GM23248 (cell line): Measurements from ENCODE around the gene PTGR3. TPM values are rescaled to one million over a fixed set of nuclear protein-coding genes. Genes with fewer than 3 reads are reported as not detected.

ENCODE experiments used
- DNase-seq: peaks from one replicate; pipeline ENCODE4 v3.0.0-alpha.2; 2015
- H2AFZ ChIP-seq: fragments of 200-600 bp; sonication (generic); 2 replicates; pipeline ENCODE4 v1.6.1; 2016; ENCODE audit warnings: antibody characterized with exemption
- H3F3A ChIP-seq: fragments of 200-600 bp; sonication (generic); 2 replicates; pipeline ENCODE4 v1.6.1; 2016; ENCODE audit warnings: mild to moderate bottlenecking, antibody characterized with exemption, mixed run types; ENCODE audit not compliant: insufficient read depth
- H3K27ac ChIP-seq: fragments of 200-600 bp; sonication (generic); 2 replicates; pipeline ENCODE4 v1.5.1; 2016; ENCODE audit warnings: mild to moderate bottlenecking
- H3K27me3 ChIP-seq: fragments of 200-600 bp; sonication (generic); replicated peaks from 2 replicates; pipeline ENCODE4 v1.6.1; 2016; ENCODE audit warnings: mild to moderate bottlenecking; ENCODE audit not compliant: insufficient read depth
- H3K36me3 ChIP-seq: fragments of 200-600 bp; sonication (generic); 2 replicates; pipeline ENCODE4 v1.6.1; 2016; ENCODE audit warnings: low read depth, mild to moderate bottlenecking
- H3K4me1 ChIP-seq: fragments of 200-600 bp; sonication (generic); 2 replicates; pipeline ENCODE4 v1.6.1; 2016; ENCODE audit warnings: mild to moderate bottlenecking; ENCODE audit not compliant: insufficient read depth
- H3K4me2 ChIP-seq: fragments of 200-600 bp; sonication (generic); one replicate; pipeline ENCODE4 v1.6.1; 2016; ENCODE audit warnings: mild to moderate bottlenecking; ENCODE audit not compliant: unreplicated experiment
- H3K4me3 ChIP-seq: fragments of 200-600 bp; sonication (generic); 2 replicates; pipeline ENCODE4 v1.5.1; 2016; ENCODE audit warnings: mild to moderate bottlenecking
- H3K79me2 ChIP-seq: fragments of 200-600 bp; sonication (generic); 2 replicates; pipeline ENCODE4 v1.6.1; 2016; ENCODE audit warnings: mild to moderate bottlenecking; ENCODE audit not compliant: insufficient read depth
- H3K9ac ChIP-seq: fragments of 200-600 bp; sonication (generic); 2 replicates; pipeline ENCODE4 v1.6.1; 2016; ENCODE audit warnings: mild to moderate bottlenecking
- H3K9me2 ChIP-seq: fragments of 200-600 bp; sonication (generic); 2 replicates; pipeline ENCODE4 v1.6.1; 2016; ENCODE audit warnings: mixed run types, mild to moderate bottlenecking, moderate library complexity; ENCODE audit not compliant: insufficient read depth
- H3K9me3 ChIP-seq: fragments of 200-600 bp; sonication (generic); one replicate; pipeline ENCODE4 v1.6.1; 2017; ENCODE audit warnings: low read depth
- H4K20me1 ChIP-seq: fragments of 200-600 bp; sonication (generic); 2 replicates; pipeline ENCODE4 v1.6.0; 2016; ENCODE audit not compliant: insufficient read depth
- EZH2 ChIP-seq: fragments of 200-600 bp; sonication (generic); IDR thresholded peaks from 2 replicates; pipeline ENCODE4 v1.6.1; 2018; ENCODE audit warnings: antibody characterized with exemption, mild to moderate bottlenecking; ENCODE audit not compliant: insufficient read depth, poor library complexity, severe bottlenecking
- EZH2phosphoT487 ChIP-seq: fragments of 200-600 bp; sonication (generic); IDR thresholded peaks from 2 replicates; pipeline ENCODE4 v1.6.1; 2018; ENCODE audit warnings: antibody characterized with exemption, moderate library complexity, mild to moderate bottlenecking, low read depth; ENCODE audit not compliant: insufficient read depth
- whole genome bisulfite sequencing, 2 experiments: methylation state at CpG; one replicate each; pipeline ENCODE4 v1.1.6; 2015 to 2017; ENCODE audit warnings: low lambda C conversion rate in 2 of 2, low coverage in 1 of 2; ENCODE audit errors: missing lambda C conversion rate in 2 of 2; 5-methylcytosine and 5-hydroxymethylcytosine counted together
- in situ Hi-C: fragments of 300-500 bp; cut with MboI; formaldehyde crosslinking; loops from 2 replicates; pipeline ENCODE4 v1.15.0; 2020
- polyA plus RNA-seq: library from polyadenylated mRNA; unstranded; fragments of >200 nt; fragmentation: Nextera tagmentation; extraction: Ambion mirVana; gene quantifications from 2 replicates; pipeline ENCODE4 v1.2.1, GENCODE V29; 2016
- total RNA-seq: library from RNA; depleted of rRNA; stranded (reverse); fragments of >200 nt; shearing (Covaris generic); gene quantifications from 2 replicates; pipeline ENCODE4 v1.2.3, GENCODE V29; 2014

PTGR3 gene
- total and polyA plus RNA-seq, 2 experiments from 2014 or later, result 10.2 to 21.3 TPM

DNA sequence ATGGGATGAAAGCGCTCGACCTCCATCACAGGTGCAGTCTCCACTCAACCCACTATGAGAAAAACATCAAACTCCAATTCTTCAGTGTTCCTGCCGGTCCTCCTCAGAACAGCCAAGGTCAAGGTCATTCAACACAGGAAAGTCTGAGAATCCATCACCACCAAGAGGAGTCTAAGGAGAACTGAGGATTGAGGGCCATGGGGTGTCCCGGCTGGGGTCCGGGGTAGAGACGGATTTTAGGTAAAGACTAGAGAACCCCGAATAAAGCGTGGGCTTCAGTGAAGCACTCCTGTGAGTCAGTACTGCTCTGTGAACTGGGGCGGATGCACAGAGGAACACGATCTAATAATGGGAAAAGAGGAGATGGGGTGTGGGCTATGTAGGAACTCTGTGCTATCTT is 41.8 kb downstream of the PTGR3 start:
- no peak overlapping the region for H3K9ac ChIP-seq
- no peak overlapping the region for H3K27ac ChIP-seq
- H4K20me1 ChIP-seq, result no peaks in the 10 kb centered on the region
- no peak overlapping the region for H3K4me2 ChIP-seq
- H3K9me2 ChIP-seq, result no peaks in the 10 kb centered on the region
- in situ Hi-C loops, result no loop called here
- no peaks in the 10 kb centered on the region; the same call in 1 of the 2 replicates for H3K4me1 ChIP-seq
- H2AFZ ChIP-seq, result no peak overlapping the region
- H3F3A ChIP-seq, result no peaks in the 10 kb centered on the region
- no peaks in the 10 kb centered on the region for H3K36me3 ChIP-seq
- no peaks in the 10 kb centered on the region for H3K9me3 ChIP-seq
- no peak for TF ChIP-seq EZH2
- no peak for TF ChIP-seq EZH2phosphoT487
- WGBS, 2 experiments, result 90 to 92% methylated on average over 10 of the region's 10 CpGs
- H3K27me3 ChIP-seq, result peaks cover 9% of the 10 kb centered on the region
- DNase-seq, result no peak
- H3K4me3 ChIP-seq, result no peak overlapping the region
- no peaks in the 10 kb centered on the region for H3K79me2 ChIP-seq

DNA sequence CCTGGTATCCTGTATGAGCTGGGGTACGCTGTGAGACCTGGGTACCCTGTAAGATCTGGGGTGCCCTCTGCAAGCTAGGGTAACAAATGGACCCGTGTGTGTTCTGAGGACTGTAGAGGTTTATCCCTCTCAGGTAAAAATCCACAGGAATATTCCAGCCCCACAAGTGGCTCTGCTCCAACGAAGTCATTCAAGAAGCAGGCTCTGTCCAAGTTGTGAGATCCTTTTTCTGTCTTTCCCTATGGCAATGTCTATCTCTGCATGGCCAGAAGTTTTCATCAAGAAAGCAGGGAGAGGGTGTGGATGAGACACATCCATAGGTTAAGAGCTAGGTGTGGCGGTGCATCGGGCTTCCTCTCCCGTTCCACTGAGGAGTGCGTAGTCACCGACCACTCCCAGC is 43.0 kb downstream of the PTGR3 start:
- in situ Hi-C loops, result no loop called here
- Histone ChIP-seq H2AFZ (no peak overlapping the region), H3K4me1 (no peaks in the 10 kb centered on the region; the same call in 1 of the 2 replicates), H3K36me3 (no peaks in the 10 kb centered on the region), H3K27me3 (peaks cover 21% of the 10 kb centered on the region), H4K20me1 (no peaks in the 10 kb centered on the region), H3F3A (no peaks in the 10 kb centered on the region), H3K9me2 (no peaks in the 10 kb centered on the region), H3K4me2 (no peak overlapping the region), H3K9me3 (no peaks in the 10 kb centered on the region), H3K27ac (no peak overlapping the region), H3K9ac (no peak overlapping the region), H3K4me3 (no peak overlapping the region), H3K79me2 (no peaks in the 10 kb centered on the region)
- DNase-seq, result no peak
- TF ChIP-seq EZH2phosphoT487, result no peak
- no peak for TF ChIP-seq EZH2
- WGBS, 2 experiments, result 81 to 86% methylated on average over 8 of the region's 8 CpGs

DNA sequence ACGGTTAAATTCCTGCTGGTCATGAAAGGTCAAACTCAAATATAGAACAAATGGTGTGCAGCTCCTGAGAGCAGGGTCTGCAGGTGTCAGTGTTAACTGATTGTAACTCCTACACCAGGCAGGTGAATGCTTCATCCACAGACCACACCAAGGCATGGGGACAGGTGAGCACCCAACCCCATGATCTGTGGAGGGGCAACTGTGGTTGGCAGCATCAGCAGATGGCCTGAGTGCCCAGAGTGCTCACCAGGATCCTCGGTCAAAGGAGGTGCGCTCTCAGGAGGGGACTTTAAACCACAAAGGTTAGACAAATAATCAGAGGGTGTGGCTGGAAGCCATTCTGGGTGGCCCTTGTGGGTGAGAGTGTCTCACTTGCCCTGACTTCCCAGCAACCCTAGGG is 44.5 kb downstream of the PTGR3 start:
- no peak overlapping the region for H3K4me3 ChIP-seq
- no peaks in the 10 kb centered on the region for H3K9me2 ChIP-seq
- H4K20me1 ChIP-seq, result no peaks in the 10 kb centered on the region
- no peak overlapping the region for H3K9ac ChIP-seq
- no peak overlapping the region for H3K27ac ChIP-seq
- TF ChIP-seq EZH2phosphoT487, result no peak
- TF ChIP-seq EZH2, result no peak
- H3K9me3 ChIP-seq, result no peaks in the 10 kb centered on the region
- 67 to 74% methylated on average over 3 of the region's 3 CpGs for WGBS, 2 experiments
- H3K4me2 ChIP-seq, result no peak overlapping the region
- no peaks in the 10 kb centered on the region; the same call in 1 of the 2 replicates for H3K4me1 ChIP-seq
- no peaks in the 10 kb centered on the region for H3K36me3 ChIP-seq
- H3F3A ChIP-seq, result no peaks in the 10 kb centered on the region
- no peak overlapping the region for H2AFZ ChIP-seq
- no peak for DNase-seq
- in situ Hi-C loops, result no loop called here
- peaks cover 35% of the 10 kb centered on the region for H3K27me3 ChIP-seq
- no peaks in the 10 kb centered on the region for H3K79me2 ChIP-seq

- in situ Hi-C loops, result no loop called here
- H3K79me2 ChIP-seq, result no peaks in the 10 kb centered on the region
- no peaks in the 10 kb centered on the region for H3K9me2 ChIP-seq
- no peak overlapping the region for H3K4me3 ChIP-seq
- no peak overlapping the region for H3K4me2 ChIP-seq
- DNase-seq, result no peak
- 69 to 73% methylated on average over 4 of the region's 4 CpGs for WGBS, 2 experiments
- no peak overlapping the region for H3K9ac ChIP-seq
- no peaks in the 10 kb centered on the region; the same call in 1 of the 2 replicates for H3K4me1 ChIP-seq
- no peak overlapping the region for H2AFZ ChIP-seq
- H3K9me3 ChIP-seq, result no peaks in the 10 kb centered on the region
- peaks cover 35% of the 10 kb centered on the region for H3K27me3 ChIP-seq
- TF ChIP-seq EZH2 (no peak), EZH2phosphoT487 (no peak)
- no peaks in the 10 kb centered on the region for H4K20me1 ChIP-seq
- H3K36me3 ChIP-seq, result no peaks in the 10 kb centered on the region
- H3K27ac ChIP-seq, result no peak overlapping the region
- no peaks in the 10 kb centered on the region for H3F3A ChIP-seq
Measured at GRCh38 chr18:75163736-75164135, 45.2 kb downstream of the PTGR3 start.

- no peak for TF ChIP-seq EZH2phosphoT487
- TF ChIP-seq EZH2, result no peak
- no peak overlapping the region for H3K27ac ChIP-seq
- H3K27me3 ChIP-seq, result peaks cover 35% of the 10 kb centered on the region
- no peaks in the 10 kb centered on the region for H4K20me1 ChIP-seq
- no peaks in the 10 kb centered on the region for H3K79me2 ChIP-seq
- no peaks in the 10 kb centered on the region for H3K36me3 ChIP-seq
- H3K4me1 ChIP-seq, result no peaks in the 10 kb centered on the region
- no peaks in the 10 kb centered on the region for H3K9me3 ChIP-seq
- no peaks in the 10 kb centered on the region for H3K9me2 ChIP-seq
- H3K4me3 ChIP-seq, result no peak overlapping the region
- WGBS, 2 experiments, result 86 to 93% methylated on average over 4 of the region's 4 CpGs
- no peak for DNase-seq
- H3K9ac ChIP-seq, result no peak overlapping the region
- no peak overlapping the region for H3K4me2 ChIP-seq
- H3F3A ChIP-seq, result no peaks in the 10 kb centered on the region
- H2AFZ ChIP-seq, result no peak overlapping the region
- in situ Hi-C loops, result no loop called here
Measured at GRCh38 chr18:75162978-75163377, 46.0 kb downstream of the PTGR3 start.
